RCC 7860 (cell line): Measurements from ENCODE around the gene ZKSCAN4.

ENCODE experiments used
- DNase-seq: peaks from one replicate; pipeline ENCODE4 v3.0.0-alpha.2; 2015; ENCODE audit warnings: low spot score
- FAIRE-seq: peaks from 2 replicates; lab custom pipeline; 2012; peaks lifted over from hg19 to GRCh38; lab: Jason Lieb, UNC

Gene ZKSCAN4

DNA sequence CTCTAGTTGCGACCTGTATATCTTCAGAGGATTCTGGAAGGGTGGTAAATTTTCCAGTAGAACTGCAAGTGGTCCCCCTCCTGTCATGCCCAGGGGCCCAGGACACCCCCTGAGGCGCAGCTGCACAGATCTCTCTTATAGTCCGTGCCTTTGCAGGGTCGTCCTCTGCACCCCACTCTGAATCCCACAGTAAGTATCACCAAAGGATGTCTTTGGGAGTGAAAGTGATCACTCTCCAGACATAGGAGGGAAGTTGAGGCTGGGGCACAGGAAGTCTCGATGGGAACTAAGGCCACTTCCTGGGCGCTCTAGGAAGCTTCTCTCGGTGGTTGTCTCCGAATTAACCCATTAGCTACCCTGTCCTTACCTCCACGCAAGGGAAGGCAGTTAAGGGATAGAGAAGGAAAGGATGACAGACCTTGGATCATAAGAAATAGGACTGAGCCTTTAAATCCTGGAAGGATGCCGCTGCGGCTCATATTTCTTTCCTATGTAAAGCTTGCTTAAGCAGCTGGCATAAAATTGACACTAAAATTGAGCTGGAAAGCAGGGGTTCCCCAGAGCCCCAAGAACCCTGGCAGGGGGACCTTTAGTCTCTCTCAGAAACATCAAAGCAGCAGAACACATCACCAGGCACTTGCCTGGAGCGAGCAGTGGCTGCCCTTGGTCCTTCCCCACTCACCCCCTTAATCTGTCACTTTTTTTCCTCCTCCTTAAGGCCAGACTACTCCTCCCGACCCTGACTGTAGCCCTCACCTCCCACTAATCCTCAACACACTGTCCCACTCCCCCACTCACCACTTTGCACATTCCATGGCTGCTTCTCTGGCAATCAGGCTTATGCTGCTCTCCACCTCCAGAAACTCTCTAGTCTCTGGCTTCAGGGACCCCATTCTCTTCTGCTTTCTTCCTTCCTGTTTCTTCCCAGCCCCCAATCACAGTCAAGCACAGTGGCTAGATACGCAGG, at the start of gene ZKSCAN4:
TSS of gene ZKSCAN4 (minus strand) at position 261 of the 967 bp plus-strand sequence. CDS start 289 bp downstream, outside the sequence.
- no peak for FAIRE-seq
- peak; percentile 70 for DNase-seq

DNA sequence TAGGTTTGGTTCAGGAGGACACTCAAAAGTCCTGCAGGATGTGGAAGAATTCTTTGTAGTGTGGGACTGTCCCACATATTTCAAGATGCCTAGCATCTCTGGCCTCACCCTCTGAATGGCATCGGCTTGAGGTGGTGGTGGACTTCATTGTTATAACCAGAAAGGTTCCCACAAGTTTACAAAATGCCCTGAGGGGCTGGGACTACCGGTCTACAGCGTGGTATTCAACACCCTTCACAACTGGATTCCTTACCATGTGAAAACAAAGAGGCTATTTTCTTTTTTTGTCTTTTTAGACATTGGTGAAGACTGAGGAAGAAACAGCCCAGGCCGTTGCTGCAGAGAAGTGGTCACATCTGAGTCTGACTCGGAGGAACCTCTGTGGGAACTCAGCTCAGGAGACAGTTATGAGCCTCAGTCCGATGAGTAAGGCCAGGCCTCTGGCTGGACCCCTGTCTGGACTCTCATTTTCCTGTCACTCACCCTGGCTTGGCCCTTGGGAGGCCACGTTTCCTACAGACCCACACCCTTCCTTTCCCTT, 44.5 kb upstream of the ZKSCAN4 start:
- FAIRE-seq, result no peak

DNA sequence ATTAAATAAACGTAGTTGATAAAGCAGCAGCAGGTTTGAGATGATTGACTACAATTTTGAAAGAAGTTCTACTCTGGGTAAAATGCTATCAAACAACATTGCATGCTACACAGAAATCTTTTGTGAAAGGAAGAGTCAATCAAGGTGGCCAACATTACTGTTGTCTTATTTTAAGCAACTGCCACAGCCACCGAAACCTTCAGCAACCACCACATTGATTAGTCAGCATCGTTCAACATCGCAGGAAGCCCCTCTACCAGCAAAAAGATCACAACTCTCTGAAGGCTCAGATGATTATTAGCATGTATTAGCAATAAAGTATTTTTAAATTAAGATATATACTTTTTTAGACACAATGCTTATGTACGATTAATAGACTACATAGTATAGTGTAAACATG, 43.3 kb upstream of the ZKSCAN4 start:
- DNase-seq (no peak), FAIRE-seq (no peak)

More for the DNA sequence above, 44.5 kb upstream of the ZKSCAN4 start:
- no peak for DNase-seq

DNA sequence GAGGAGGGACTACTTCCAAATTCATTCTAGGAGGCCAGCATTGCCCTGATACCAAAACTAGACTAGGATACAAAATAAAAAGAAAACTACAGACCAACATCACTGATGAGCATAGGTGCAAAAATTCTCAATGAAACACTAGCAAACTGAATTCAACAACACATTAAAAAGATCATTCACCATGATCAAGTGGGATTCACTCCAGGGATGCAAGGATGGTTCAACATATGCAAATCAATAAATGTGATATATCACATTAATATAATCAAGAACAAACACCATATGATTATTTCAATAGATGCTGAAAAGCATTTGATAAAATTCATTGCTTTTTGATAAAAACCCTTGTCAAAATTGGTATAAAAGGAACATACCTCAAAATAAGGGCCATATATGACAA, 39.5 kb upstream of the ZKSCAN4 start:
- no peak for FAIRE-seq
- no peak for DNase-seq

DNA sequence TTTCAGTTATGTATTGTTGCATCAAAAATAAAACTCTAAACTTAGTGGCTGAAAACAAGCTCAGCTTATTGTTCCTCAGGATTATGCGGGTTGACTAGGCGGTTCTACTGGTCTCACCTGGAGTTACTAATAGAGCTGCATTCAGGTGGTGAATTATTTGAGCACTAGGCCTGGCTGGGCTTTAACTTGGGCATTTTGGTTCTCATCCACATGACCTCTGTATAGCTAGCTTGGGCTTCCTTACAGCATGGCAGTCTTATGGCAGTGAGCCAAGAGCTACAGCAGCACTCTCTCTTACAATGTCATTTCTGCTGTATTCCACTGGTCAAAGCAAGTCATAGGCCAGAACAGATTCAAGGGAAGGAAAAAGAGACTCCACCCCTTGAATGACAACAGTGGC, 30.9 kb upstream of the ZKSCAN4 start:
- FAIRE-seq (no peak), DNase-seq (no peak)

DNA sequence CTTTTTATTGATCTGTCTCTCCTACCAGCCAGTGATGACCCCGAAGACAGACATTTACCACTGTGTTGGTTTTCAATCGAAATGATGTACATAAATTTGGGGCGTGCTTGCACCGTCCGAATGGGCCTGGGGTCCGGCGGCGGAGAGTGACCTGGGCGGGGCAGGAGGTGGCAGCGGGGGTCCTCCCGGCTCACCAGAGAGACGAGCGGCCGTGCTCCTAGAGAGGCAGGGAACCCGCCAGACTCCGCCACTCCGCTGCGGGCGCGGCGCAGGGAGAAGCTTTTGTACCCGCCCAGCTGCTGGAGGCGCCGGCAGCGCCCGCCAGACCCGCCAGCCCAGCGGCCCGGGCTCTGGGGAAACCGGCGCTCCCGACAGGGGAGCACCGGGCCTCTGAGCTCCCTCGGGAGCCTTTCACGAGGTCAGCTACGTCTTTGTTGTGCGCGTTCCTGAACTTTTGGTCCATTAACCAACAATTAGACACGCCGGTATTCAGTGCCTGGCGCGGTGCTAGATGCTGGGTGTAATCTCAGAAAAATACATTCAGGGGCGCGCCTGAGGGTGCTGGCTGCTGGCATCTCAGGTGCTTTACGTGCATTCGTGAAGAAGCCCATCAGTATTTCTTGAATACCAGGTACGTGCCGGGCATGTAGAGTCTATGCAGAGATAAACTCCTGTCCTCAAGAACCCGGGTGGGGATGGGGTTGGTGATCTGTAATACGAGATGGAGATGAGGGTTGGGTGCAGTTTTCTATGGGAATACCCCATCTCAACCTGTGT, 29.4 kb upstream of the ZKSCAN4 start, which contains the start of gene PGBD1:
TSS of gene PGBD1 (plus strand) at position 285 of the 777 bp plus-strand sequence. CDS start 2,242 bp downstream, outside the sequence.
- DNase-seq (peak; percentile 33), FAIRE-seq (no peak)

DNA sequence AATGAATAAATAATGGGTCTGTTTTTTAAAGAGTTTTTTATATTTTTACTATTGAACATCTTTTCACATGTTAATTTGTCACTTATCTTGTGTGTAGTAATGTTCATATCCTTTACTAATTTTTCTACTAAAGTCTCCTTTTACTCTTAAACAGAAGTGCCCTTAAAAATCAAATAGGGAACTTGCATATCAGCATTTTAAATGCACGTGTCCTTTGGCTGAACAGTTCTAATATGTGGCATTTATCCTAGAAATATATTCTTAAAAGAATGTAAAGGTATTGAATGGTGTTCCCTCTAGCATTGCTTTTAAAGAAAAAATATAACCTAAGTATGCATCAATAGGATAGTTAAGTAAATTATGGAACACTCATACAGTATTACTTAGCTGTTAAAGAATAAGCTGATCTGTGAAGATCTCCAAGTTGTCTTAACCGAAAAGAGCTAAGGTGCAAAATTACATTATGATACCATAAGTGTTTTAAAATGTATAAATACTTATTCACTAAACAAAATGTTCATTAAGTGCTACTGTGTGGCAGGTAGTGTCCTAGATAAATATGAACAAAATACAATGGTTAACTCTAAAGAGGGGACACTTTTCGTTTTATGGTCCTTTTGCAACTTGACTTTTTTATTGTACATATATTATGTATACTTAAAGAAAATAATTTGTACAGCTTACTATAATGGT, 28.7 kb upstream of the ZKSCAN4 start:
- FAIRE-seq (no peak), DNase-seq (no peak)

DNA sequence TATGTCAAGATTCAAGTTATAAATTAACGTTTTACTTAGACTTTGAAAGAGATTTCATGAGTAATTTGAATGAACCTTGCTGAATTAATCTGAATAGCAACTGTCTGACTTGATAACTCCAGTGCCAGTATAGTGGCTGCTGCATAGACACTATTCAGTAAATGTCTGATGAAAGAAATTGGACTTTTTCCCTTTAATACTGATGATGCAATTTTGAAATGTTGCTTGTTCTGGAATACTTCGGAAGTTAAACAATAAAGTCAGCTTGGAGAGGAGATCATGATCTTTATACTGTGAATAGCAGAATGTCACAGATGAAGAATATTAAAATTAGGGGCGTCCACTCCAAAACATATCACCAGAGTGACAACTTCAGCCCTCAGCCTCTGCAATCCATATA, 25.7 kb upstream of the ZKSCAN4 start:
- DNase-seq (no peak), FAIRE-seq (no peak)

DNA sequence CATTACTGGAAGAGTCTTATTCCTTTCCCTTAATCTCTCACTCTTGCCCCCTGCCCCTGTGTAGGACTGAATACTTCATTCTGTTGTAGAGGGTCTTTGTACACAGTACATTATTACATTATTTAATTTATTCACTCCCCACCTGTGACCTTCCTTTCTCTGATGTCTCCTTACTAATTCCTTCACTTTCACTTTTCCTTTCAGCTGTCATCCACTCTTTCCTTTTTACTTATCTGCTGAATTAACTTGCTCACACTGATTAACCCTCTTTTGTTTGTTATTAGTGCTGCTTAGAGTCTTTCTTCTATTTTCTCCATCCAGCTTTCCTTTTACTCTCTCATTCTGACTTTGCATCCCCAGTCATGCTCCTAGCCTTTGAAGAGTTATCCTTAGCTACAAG, 22.8 kb upstream of the ZKSCAN4 start:
- FAIRE-seq (no peak), DNase-seq (no peak)

DNA sequence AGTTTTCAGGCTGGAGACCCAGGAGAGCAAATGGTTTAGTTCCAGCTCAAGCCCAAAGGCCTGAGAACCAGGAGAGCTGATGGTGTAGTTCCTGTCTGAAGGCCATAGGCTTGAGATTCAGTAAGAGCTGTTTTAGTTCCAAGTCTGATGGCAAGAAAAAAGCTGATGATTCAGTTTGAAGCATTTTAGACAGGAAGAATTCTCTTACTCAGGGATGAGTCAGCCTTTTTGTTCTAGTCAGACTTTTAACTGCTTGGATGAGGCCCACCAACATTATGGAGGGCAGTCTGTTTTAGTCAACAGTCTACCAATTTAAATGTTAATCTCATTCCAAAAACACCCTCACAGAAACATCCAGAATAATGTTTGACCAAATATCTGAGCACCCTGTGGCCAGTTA, 17.4 kb upstream of the ZKSCAN4 start:
- DNase-seq, result peak; percentile 88
- peak; percentile 87 for FAIRE-seq

DNA sequence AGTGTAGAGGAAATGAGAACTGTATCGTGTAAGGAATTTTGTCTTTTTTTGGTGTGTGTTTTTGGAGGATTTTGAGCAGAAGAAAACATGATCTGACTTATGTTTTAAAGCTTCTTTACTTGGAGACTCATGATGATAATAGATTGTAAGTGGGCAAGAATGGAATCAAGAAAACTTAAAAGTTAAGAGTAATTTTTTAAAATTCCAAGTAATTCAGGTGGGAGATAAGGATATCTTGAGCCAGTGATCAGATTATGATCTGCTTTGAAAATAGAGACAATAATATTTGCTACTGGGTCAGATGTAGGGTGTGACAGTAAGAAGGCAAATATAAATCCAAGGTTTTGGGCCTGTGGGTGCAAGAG, 15.6 kb upstream of the ZKSCAN4 start:
- no peak for FAIRE-seq
- DNase-seq, result no peak

DNA sequence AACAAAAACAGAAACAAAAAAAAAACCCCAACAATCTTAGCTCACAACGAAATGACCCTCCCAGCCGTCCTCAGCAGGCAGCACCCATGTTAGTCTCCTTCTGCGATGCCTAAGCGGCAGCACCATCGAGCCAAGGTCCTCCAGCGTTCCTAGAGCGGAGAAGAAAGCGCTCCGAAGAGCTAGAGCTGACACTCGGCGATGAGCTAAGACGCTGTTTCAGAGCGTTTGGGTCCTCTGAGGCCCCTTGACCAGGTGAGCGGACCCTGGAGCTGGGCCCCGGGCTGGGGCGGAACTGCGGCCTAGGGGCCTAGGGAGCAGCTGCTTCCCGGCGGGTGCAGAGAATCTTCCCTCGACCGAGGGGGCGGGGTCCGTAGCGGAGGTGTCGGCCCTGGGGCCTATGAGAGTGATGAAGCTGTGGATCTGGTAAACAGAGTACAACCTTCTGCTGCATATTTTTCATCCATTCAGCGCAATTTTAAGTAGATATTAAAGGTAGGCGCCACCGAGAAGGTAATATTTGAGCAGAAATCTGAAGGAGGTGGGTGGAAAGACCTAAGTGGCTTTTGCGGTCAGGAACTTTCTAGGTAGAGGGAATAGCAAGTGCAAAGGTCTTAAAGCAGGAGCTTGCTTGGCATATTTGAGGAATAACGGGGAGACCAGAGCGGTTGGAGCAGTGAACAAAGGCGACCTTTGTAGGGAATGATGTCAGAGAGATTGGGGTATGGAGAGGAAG, 15.1 kb upstream of the ZKSCAN4 start, which contains the start of gene ZSCAN26:
TSS of gene ZSCAN26 (plus strand) at position 182 of the 733 bp plus-strand sequence. CDS start 4,777 bp downstream, outside the sequence.
- DNase-seq (peak; percentile 50), FAIRE-seq (no peak)

DNA sequence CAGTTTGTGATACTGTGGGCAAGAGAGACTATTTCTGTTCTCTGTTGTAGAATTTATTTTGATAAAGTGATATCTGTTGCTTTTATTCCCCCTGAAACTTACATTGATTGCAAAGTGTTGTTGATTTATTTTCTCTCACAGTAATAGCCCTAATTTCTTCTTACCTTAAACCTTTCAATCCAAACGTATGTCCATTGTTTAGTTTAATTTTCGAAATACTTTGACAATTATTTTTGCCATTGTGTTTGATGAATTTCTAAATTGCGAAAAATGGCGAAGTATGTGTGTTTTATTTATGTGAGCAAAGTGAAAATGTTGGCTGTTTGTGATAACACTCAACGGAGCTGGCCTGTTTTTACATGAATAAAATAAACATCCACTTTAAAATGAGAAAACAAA, 14.5 kb upstream of the ZKSCAN4 start:
- no peak for FAIRE-seq
- DNase-seq, result no peak

DNA sequence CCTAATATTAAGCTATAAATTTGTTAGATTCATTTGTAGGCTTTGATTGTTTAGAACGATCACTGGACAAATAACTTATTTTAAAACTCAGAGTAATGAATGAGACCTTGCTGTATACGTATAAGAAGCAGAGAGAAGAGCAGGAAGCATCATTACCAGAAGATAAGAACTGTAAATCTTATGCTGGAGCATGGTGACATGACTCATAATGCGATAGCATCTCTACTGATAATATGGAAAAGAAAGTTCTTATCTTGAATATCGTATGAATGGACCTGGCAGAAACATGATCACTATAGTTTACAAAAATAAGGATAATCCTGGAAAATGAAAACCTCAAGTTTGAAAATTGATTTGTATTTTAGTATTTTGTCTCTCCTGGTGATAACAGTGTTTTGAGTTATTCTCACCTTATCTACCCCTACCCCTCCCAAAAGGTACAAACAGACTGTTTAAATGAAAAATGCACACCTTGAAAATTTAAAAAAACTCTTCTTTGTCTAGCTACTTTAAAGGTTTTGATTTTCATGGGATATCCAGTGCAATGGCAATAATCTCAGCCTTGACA, 12.8 kb upstream of the ZKSCAN4 start:
- no peak for DNase-seq
- FAIRE-seq, result no peak

DNA sequence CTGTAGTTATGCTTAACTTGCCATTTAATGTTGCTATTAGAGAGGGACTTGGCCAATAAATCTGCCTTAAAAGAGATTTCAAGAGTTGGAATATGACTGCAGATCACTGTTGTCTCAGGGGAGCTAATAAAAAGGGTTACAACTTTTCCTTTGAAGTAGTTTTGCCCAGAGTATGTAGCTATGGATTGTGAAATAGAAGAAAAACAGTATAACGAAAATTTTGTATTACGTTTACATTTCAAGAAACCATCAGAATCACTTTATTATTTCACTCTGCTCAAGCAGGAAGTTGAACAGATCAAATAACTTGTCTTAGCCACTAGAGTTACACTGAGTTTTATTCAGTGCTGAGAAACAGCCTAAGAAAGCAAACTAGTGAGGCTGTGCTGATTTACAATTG, 11.9 kb upstream of the ZKSCAN4 start:
- FAIRE-seq (no peak), DNase-seq (no peak)

DNA sequence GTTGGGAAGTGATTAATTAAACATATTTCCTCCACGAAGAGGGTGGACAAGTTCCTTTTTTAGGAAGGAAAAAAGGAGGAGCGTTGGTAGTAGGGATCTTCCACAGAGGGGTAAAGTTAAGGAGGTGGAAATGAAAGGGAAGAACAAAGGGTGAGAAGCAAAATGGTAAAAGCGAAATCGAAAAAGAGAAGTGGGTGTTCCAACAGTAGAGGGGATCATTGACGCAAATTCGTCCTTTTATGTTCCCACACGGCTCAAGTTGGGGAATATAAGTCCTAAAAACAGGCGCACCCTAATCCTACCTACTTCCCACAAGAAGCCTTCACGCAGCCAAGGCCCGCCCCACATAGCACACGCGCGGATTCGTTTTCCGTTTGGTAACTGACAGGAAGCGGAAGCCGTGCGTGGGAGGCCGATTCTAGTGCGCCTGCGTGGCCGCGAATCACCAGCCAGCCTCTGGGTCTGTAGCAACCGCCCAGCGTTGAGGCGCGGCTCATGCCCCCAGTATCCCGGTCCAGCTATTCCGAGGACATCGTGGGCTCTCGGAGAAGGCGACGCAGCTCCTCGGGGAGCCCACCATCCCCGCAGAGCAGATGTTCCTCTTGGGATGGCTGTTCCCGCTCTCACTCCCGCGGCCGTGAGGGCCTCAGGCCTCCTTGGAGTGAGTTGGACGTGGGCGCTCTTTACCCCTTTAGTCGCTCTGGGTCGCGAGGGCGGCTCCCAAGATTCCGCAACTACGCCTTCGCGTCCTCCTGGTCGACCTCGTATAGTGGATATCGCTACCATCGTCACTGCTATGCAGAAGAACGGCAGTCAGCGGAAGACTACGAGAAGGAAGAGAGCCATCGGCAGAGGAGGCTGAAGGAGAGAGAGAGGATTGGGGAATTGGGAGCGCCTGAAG, 7.1 kb upstream of the ZKSCAN4 start, which contains the start of gene NKAPL:
TSS of gene NKAPL (plus strand) at position 421 of the 901 bp plus-strand sequence. CDS start at position 496, 75 bp downstream.
- FAIRE-seq, result no peak
- no peak for DNase-seq

DNA sequence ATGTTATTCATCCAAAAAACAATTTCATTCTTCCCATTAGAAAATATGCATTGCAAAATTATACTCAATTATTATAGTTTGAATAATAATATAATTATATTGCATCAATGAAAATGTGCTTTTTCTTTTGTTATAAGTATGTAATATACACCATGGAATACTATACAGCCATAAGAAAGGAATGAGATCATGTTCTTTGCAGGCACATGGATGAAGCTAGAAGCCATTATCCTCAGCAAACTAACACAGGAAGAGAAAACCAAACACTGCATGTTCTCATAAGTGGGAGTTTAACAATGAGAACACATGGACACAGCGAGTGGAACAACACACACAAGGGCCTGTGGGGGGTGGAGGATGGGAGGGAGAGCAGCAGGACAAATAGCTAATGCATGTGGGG, 5.0 kb upstream of the ZKSCAN4 start:
- FAIRE-seq (no peak), DNase-seq (no peak)

DNA sequence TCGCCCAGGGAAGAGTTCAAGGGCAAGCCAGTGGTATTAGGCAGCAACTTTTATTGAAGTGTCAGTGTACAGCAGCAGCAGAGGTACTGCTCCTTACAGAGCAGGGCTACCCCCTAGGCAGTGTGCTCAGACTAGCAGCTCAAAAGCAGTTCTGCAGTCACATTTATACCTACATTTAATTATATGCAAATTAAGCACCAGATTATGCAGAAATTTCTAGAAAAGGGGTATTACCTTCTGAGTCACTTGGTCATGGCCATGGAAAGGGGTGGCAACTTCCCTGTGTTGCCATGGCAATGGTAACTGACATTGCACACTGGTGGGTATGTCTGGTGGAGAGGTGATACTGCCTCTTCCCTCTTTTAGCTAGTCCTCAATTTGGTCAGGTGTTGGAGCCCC, 2.1 kb upstream of the ZKSCAN4 start:
- DNase-seq, result no peak
- no peak for FAIRE-seq

DNA sequence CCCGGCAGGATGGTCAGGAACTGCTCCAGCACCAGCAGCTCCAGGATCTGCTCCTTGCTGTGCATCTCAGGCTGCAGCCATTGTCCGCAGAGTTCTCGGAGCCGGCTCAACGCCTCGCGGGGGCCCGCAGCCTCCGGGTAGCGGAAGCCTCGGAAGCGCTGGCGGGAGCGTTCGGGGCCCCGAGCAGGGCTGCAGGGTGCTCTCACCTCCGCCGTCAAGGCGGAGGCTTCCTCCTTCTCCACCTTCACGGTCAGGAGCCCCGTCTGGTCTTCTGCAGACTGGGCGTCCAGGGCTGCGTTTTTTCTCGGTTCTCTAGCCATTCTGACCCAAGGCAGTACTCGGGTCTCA, 434 bp downstream of the ZKSCAN4 start:
- DNase-seq (no peak), FAIRE-seq (no peak)
